Thymus (tissue), 14 donors: Measurements from ENCODE around the gene EIF2S3. TPM values are rescaled to one million over a fixed set of nuclear protein-coding genes. Genes with fewer than 3 reads are reported as not detected.

Source experiments
- DNase-seq, 9 donors: peaks; one replicate each; pipeline ENCODE4 v3.0.0-alpha.2; 2013; ENCODE audit warnings: low spot score in 9 of 9, low read depth in 6 of 9, missing footprints in 1 of 9
- H3K27ac ChIP-seq, 2 donors: one replicate each; pipeline ENCODE4 v1.5.1; 2013; ENCODE audit warnings: control low read depth in 1 of 2, low read depth in 1 of 2, low read length in 1 of 2, mild to moderate bottlenecking in 1 of 2, moderate library complexity in 1 of 2
- H3K27me3 ChIP-seq, 2 donors: one replicate each; pipeline ENCODE4 v1.5.1; 2013; ENCODE audit warnings: low read length in 1 of 2; ENCODE audit not compliant: control insufficient read depth in 2 of 2, insufficient read depth in 1 of 2
- H3K36me3 ChIP-seq, 2 donors: one replicate each; pipeline ENCODE4 v1.5.1; 2013; ENCODE audit warnings: low read length in 1 of 2, mild to moderate bottlenecking in 1 of 2, moderate library complexity in 1 of 2; ENCODE audit not compliant: control insufficient read depth in 2 of 2, insufficient read depth in 2 of 2
- H3K4me1 ChIP-seq, 2 donors: one replicate each; pipeline ENCODE4 v1.5.1; 2013; ENCODE audit warnings: low read length in 2 of 2; ENCODE audit not compliant: control insufficient read depth in 2 of 2, insufficient read depth in 2 of 2
- H3K4me3 ChIP-seq, 2 donors: one replicate each; pipeline ENCODE4 v1.5.1; 2013; ENCODE audit warnings: low read length in 2 of 2, control low read depth in 1 of 2, mild to moderate bottlenecking in 1 of 2
- H3K9me3 ChIP-seq, 2 donors: one replicate each; pipeline ENCODE4 v1.5.1; 2013; ENCODE audit warnings: low read length in 1 of 2, mild to moderate bottlenecking in 1 of 2; ENCODE audit not compliant: control insufficient read depth in 2 of 2, insufficient read depth in 1 of 2
- WGBS: extraction: QIAGEN DNeasy Blood & Tissue Kit; methylation state at CpG from one replicate; pipeline ENCODE4 v1.1.7; 2013; 5-methylcytosine and 5-hydroxymethylcytosine counted together
- long read RNA-seq, 10 donors: transcript quantifications; one replicate each; lab custom pipeline, GENCODE V29; 2026
- polyA plus RNA-seq: library from polyadenylated mRNA; stranded (reverse); fragments of 200-250 nt; gene quantifications from one replicate; pipeline ENCODE4 v1.2.3, GENCODE V29; 2013
- total RNA-seq: library from RNA; stranded (reverse); fragments of 120-200 nt; gene quantifications from one replicate; pipeline ENCODE4 v1.2.4, GENCODE V29; 2013
- donor health status: healthy.

EIF2S3 gene
- total RNA-seq (168 TPM), polyA plus RNA-seq (89.2 TPM)
- long read RNA-seq, donor 1, transcript EIF2S3-201 (12 exons, 2,858 nt), result major isoform, 6 of 6 reads
- long read RNA-seq, donor 1, partial matches to known transcripts, result 0 of 6 reads
- long read RNA-seq, donor 1, other reads (novel, unspliced or antisense), result 0 of 6 reads
- long read RNA-seq, donor 2, transcript EIF2S3-202 (5 exons, 773 nt), result minor isoform, 7 of 459 reads
- long read RNA-seq, donor 2, transcript EIF2S3-201 (12 exons, 2,858 nt), result major isoform, 64 of 459 reads
- long read RNA-seq, donor 2, partial matches to known transcripts, result 387 of 459 reads
- long read RNA-seq, donor 2, other reads (novel, unspliced or antisense), result 0 of 459 reads
- long read RNA-seq, donor 3, transcript EIF2S3-201 (12 exons, 2,858 nt), result major isoform, 30 of 40 reads
- long read RNA-seq, donor 3, partial matches to known transcripts, result 10 of 40 reads
- long read RNA-seq, donor 3, other reads (novel, unspliced or antisense), result 0 of 40 reads
- long read RNA-seq, donor 4, transcript EIF2S3-201 (12 exons, 2,858 nt), result major isoform, 17 of 32 reads
- long read RNA-seq, donor 4, partial matches to known transcripts, result 14 of 32 reads
- long read RNA-seq, donor 4, other reads (novel, unspliced or antisense), result 0 of 32 reads
- long read RNA-seq, donor 5, transcript EIF2S3-201 (12 exons, 2,858 nt), result major isoform, 45 of 139 reads
- long read RNA-seq, donor 5, partial matches to known transcripts, result 92 of 139 reads
- long read RNA-seq, donor 5, other reads (novel, unspliced or antisense), result 0 of 139 reads
- long read RNA-seq, donor 6, transcript EIF2S3-201 (12 exons, 2,858 nt), result major isoform, 26 of 27 reads
- long read RNA-seq, donor 6, partial matches to known transcripts, result 0 of 27 reads
- long read RNA-seq, donor 6, other reads (novel, unspliced or antisense), result 0 of 27 reads
- long read RNA-seq, donor 7, transcript EIF2S3-201 (12 exons, 2,858 nt), result major isoform, 32 of 154 reads
- long read RNA-seq, donor 7, partial matches to known transcripts, result 121 of 154 reads
- long read RNA-seq, donor 7, other reads (novel, unspliced or antisense), result 0 of 154 reads
- long read RNA-seq, donor 8, transcript EIF2S3-201 (12 exons, 2,858 nt), result major isoform, 14 of 16 reads
- long read RNA-seq, donor 8, partial matches to known transcripts, result 0 of 16 reads
- long read RNA-seq, donor 8, other reads (novel, unspliced or antisense), result 0 of 16 reads
- long read RNA-seq, donor 9, transcript EIF2S3-201 (12 exons, 2,858 nt), result major isoform, 33 of 39 reads
- long read RNA-seq, donor 9, partial matches to known transcripts, result 6 of 39 reads
- long read RNA-seq, donor 9, other reads (novel, unspliced or antisense), result 0 of 39 reads
- long read RNA-seq, donor 10, transcript EIF2S3-201 (12 exons, 2,858 nt), result major isoform, 19 of 25 reads
- long read RNA-seq, donor 10, partial matches to known transcripts, result 6 of 25 reads
- long read RNA-seq, donor 10, other reads (novel, unspliced or antisense), result 0 of 25 reads

DNA sequence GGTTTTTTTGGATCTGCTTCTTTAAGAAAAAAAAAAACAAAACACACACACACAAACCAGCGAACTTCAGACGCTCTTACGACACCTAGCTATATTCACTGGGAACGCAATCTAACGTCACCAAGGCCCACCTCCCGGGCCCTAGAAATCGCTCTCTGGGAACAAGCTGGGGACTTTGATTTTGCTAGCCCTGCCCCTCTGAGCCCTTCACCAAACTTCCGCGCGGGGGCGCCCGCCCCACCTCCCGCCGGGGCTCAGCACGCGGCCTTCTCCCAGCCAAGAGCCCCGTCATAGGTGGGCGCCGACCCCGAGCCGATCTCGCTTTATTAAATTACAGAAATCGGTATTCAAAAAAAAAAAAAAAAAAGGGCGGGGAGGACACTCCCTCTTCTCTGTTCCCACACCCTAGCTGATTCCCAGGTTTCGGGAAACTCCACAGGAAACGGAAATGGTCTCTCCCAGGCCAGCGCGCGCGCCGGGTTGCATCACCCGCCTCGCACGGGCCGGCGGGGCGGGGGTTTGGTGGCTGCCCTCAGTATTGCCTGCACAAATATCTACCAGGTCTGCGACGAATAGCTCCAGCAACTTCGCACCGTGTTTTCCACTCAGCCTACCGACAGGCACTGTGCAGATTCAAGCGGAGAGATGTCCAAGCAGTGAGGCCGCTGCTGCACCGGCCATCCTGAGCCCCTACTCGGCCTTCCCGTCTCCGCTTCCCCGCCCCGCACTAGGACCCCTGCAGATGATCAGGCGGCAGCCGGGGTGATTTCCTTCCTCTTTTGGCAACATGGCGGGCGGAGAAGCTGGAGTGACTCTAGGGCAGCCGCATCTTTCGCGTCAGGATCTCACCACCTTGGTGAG is at the start of gene EIF2S3:
Gene EIF2S3, plus strand, starts transcription at position 775 of the 861 bp plus-strand sequence. Its CDS starts 13 bp downstream, at position 788.
- Histone ChIP-seq H3K27me3 (no peaks in the 10 kb centered on the region), H3K27ac (peak within 1 kb of the TSS; percentile 82 to 93), H3K36me3 (peaks cover 3 to 21% of the 10 kb centered on the region in 2 donors), H3K4me3 (peak within 1 kb of the TSS; percentile 78 to 95), H3K9me3 (no peaks in the 10 kb centered on the region), H3K4me1 (no peaks in the 10 kb centered on the region)
- peak; percentile 61 to 98 (median 90) for DNase-seq
- WGBS, result 0% methylated on average over 57 of the region's 57 CpGs

- Histone ChIP-seq H3K27me3 (no peaks in the 10 kb centered on the region), H3K27ac (no peak overlapping the region), H3K36me3 (peaks cover 0 to 14% of the 10 kb centered on the region in 2 donors), H3K9me3 (no peaks in the 10 kb centered on the region), H3K4me1 (no peaks in the 10 kb centered on the region), H3K4me3 (no peak overlapping the region)
- DNase-seq, result no peak
- 94% methylated on average over 1 of the region's 1 CpG for WGBS
Observed at GRCh38 chrX:24005028-24005427, 49.7 kb upstream of the EIF2S3 start.

DNA sequence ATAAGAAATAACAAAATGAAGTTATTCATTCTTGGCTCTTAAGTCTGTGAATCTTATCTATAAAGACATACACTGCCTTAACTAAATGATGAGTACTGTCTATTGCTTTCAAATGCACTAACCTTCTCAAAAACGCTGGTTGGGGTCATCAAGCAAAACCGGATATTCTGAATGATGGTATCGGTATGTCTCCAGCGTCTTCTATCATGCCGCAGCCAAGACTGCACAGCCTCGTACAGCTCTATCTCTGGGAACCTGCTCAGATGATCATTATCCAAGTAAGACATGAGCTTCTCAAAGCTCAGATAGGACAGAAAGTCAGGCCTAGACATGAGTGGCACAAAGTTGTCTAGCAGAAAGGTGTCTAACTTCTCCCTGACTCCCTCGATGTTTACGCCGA is 48.9 kb upstream of the EIF2S3 start:
- peaks cover 0 to 14% of the 10 kb centered on the region in 2 donors for H3K36me3 ChIP-seq
- no peaks in the 10 kb centered on the region for H3K4me1 ChIP-seq
- H3K4me3 ChIP-seq, result no peak overlapping the region
- no peaks in the 10 kb centered on the region for H3K27me3 ChIP-seq
- 97% methylated on average over 9 of the region's 9 CpGs for WGBS
- H3K9me3 ChIP-seq, result no peaks in the 10 kb centered on the region
- DNase-seq, result no peak
- no peak overlapping the region for H3K27ac ChIP-seq

- peaks cover under 1 to 4% of the 10 kb centered on the region in 2 donors for H3K36me3 ChIP-seq
- no peaks in the 10 kb centered on the region for H3K27me3 ChIP-seq
- DNase-seq, result no peak
- WGBS, result 100% methylated on average over 1 of the region's 1 CpG
- no peak overlapping the region for H3K27ac ChIP-seq
- H3K4me1 ChIP-seq, result peaks cover 0 to 5% of the 10 kb centered on the region in 2 donors
- no peaks in the 10 kb centered on the region for H3K9me3 ChIP-seq
- H3K4me3 ChIP-seq, result no peak overlapping the region
Observed at GRCh38 chrX:24012266-24012665, 42.5 kb upstream of the EIF2S3 start.

- peaks cover 0 to 5% of the 10 kb centered on the region in 2 donors for H3K4me1 ChIP-seq
- DNase-seq, result peak in 3 of 9 donors; percentile 10 to 56 (median 35)
- peaks cover 3 to 8% of the 10 kb centered on the region in 2 donors for H3K36me3 ChIP-seq
- no peaks in the 10 kb centered on the region for H3K9me3 ChIP-seq
- H3K4me3 ChIP-seq, result peak overlapping the region in 1 of 2 donors; percentile 24
- WGBS, result 31% methylated on average over 5 of the region's 5 CpGs
- H3K27me3 ChIP-seq, result peaks cover 0 to 3% of the 10 kb centered on the region in 2 donors
- H3K27ac ChIP-seq, result peak overlapping the region; percentile 64 to 79
Observed at GRCh38 chrX:24014388-24015018, 40.3 kb upstream of the EIF2S3 start.

- no peak for DNase-seq
- Histone ChIP-seq H3K27me3 (peaks cover 0 to 3% of the 10 kb centered on the region in 2 donors), H3K36me3 (peaks cover 3 to 5% of the 10 kb centered on the region in 2 donors), H3K27ac (no peak overlapping the region), H3K4me3 (no peak overlapping the region), H3K9me3 (no peaks in the 10 kb centered on the region), H3K4me1 (peaks cover 2 to 5% of the 10 kb centered on the region in 2 donors)
- WGBS, result 98% methylated on average over 9 of the region's 9 CpGs
Observed at GRCh38 chrX:24017674-24018073, 37.1 kb upstream of the EIF2S3 start.

DNA sequence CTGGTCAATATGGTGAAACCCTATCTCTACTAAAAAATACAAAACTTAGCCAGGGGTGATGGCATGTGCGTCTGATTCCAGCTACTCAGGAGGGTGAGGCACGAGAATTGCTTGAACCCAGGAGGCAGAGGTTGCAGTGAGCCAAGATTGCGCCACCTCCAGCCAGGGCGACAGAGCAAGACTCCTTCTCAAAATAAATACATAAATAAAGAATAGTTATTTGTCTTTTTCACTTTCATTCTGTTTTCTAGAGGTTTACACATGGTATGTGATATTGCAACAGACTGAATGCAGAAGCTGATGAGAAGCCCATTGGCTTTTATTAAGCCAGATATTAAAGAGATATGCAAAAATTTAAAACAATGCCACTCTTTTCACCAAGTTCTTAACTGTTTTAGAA is 35.9 kb upstream of the EIF2S3 start:
- Histone ChIP-seq H3K4me3 (no peak overlapping the region), H3K27me3 (peaks cover 0 to 3% of the 10 kb centered on the region in 2 donors), H3K4me1 (peaks cover 2 to 5% of the 10 kb centered on the region in 2 donors), H3K27ac (no peak overlapping the region), H3K9me3 (no peaks in the 10 kb centered on the region), H3K36me3 (peaks cover 3 to 5% of the 10 kb centered on the region in 2 donors)
- DNase-seq, result no peak
- WGBS, result 95% methylated on average over 4 of the region's 4 CpGs
